Uterus (tissue), 4 donors: ENCODE data around the gene KLHL7. TPM values are rescaled to one million over a fixed set of nuclear protein-coding genes. Genes with fewer than 3 reads are reported as not detected.

Experiments used
- DNase-seq, 2 donors: peaks; one replicate each; pipeline ENCODE4 v3.0.0-alpha.2; 2019 to 2020
- H3K27ac ChIP-seq, 2 donors: fragments of 200-600 bp; sonication (generic); 1 replicate in 1 of 2; 2 replicates in 1 of 2; pipeline ENCODE4 v1.5.1; 2016 to 2018
- H3K27me3 ChIP-seq, 2 donors: fragments of 200-600 bp; sonication (generic); one replicate each; pipeline ENCODE4 v1.5.1; 2018 to 2019; ENCODE audit warnings: control low read depth in 1 of 2
- H3K36me3 ChIP-seq, 2 donors: fragments of 200-600 bp; sonication (generic); one replicate each; pipeline ENCODE4 v1.5.1; 2019; ENCODE audit warnings: control low read depth in 1 of 2
- H3K4me1 ChIP-seq, 2 donors: fragments of 200-600 bp; sonication (generic); one replicate each; pipeline ENCODE4 v1.5.1; 2018 to 2019; ENCODE audit warnings: control low read depth in 1 of 2
- H3K4me3 ChIP-seq, 2 donors: fragments of 200-600 bp; sonication (generic); 1 replicate in 1 of 2; 2 replicates in 1 of 2; pipeline ENCODE4 v1.5.1; 2018 to 2019; ENCODE audit warnings: mild to moderate bottlenecking in 1 of 2
- H3K9me3 ChIP-seq, 2 donors: fragments of 200-600 bp; sonication (generic); one replicate each; pipeline ENCODE4 v1.5.1; 2019; ENCODE audit warnings: control low read depth in 1 of 2
- CTCF ChIP-seq, 4 experiments: fragments of 200-600 bp in 2 of 4; fragments of 450-650 bp in 2 of 4; sonication (generic) in 2 of 4; IDR thresholded peaks; one replicate each; pipeline ENCODE4 v1.5.1; 2016 to 2019; ENCODE audit warnings: antibody characterized with exemption in 4 of 4, mild to moderate bottlenecking in 2 of 4, moderate library complexity in 1 of 4
- POLR2A ChIP-seq, 2 donors: fragments of 450-650 bp; IDR thresholded peaks; one replicate each; pipeline ENCODE4 v1.6.1; 2016; ENCODE audit warnings: antibody characterized with exemption in 2 of 2, mild to moderate bottlenecking in 1 of 2, moderate library complexity in 1 of 2
- intact Hi-C: fragments of 100-400 bp; cut with DNase I; formaldehyde crosslinking; loops from one replicate; pipeline ENCODE4 v1.15.1; 2023; ENCODE audit warnings: low total_unique reads
- total RNA-seq, 4 donors: library from RNA; depleted of rRNA in 3 of 4; stranded (reverse); fragments of >200 nt in 3 of 4; gene quantifications; one replicate each; pipeline versions ENCODE4 v1.1.0 to v1.2.4, GENCODE V29; 2014 to 2023
- donor health status: DM: yes; HTN: yes; CAD: no.

Gene KLHL7
- total RNA-seq, 4 donors from 2014 or later, result 12.0 to 136 (median 45.1) TPM

GRCh38 chr7:23211589-23211988, 106.0 kb downstream of the KLHL7 start:
- Histone ChIP-seq H3K36me3 (no peaks in the 10 kb centered on the region), H3K27me3 (no peaks in the 10 kb centered on the region), H3K27ac (no peak overlapping the region), H3K4me1 (no peaks in the 10 kb centered on the region), H3K9me3 (no peaks in the 10 kb centered on the region), H3K4me3 (no peak overlapping the region)
- DNase-seq, result no peak
- intact Hi-C loops, result no loop called here
- TF ChIP-seq POLR2A (IDR thresholded peaks at IDR 0.05) (no peak), CTCF (IDR thresholded peaks at IDR 0.05) (no peak)

GRCh38 chr7:23212395-23212794, 106.8 kb downstream of the KLHL7 start:
- no peak for DNase-seq
- Histone ChIP-seq H3K9me3 (no peaks in the 10 kb centered on the region), H3K4me1 (no peaks in the 10 kb centered on the region), H3K4me3 (no peak overlapping the region), H3K27ac (no peak overlapping the region), H3K36me3 (no peaks in the 10 kb centered on the region), H3K27me3 (no peaks in the 10 kb centered on the region)
- intact Hi-C loops, result no loop called here
- no peak for TF ChIP-seq CTCF (IDR thresholded peaks at IDR 0.05)
- TF ChIP-seq POLR2A (IDR thresholded peaks at IDR 0.05), result no peak

- no peaks in the 10 kb centered on the region for H3K4me1 ChIP-seq
- DNase-seq, result no peak
- no peak overlapping the region for H3K4me3 ChIP-seq
- H3K36me3 ChIP-seq, result no peaks in the 10 kb centered on the region
- intact Hi-C loops, result no loop called here
- H3K27ac ChIP-seq, result no peak overlapping the region
- H3K27me3 ChIP-seq, result no peaks in the 10 kb centered on the region
- no peak for TF ChIP-seq POLR2A (IDR thresholded peaks at IDR 0.05)
- TF ChIP-seq CTCF (IDR thresholded peaks at IDR 0.05), result no peak
- no peaks in the 10 kb centered on the region for H3K9me3 ChIP-seq
Observed at GRCh38 chr7:23212841-23213240, 107.3 kb downstream of the KLHL7 start.

GRCh38 chr7:23213755-23214154, 108.2 kb downstream of the KLHL7 start:
- intact Hi-C loops, result no loop called here
- Histone ChIP-seq H3K27me3 (no peaks in the 10 kb centered on the region), H3K4me1 (no peaks in the 10 kb centered on the region), H3K36me3 (no peaks in the 10 kb centered on the region), H3K9me3 (no peaks in the 10 kb centered on the region), H3K4me3 (no peak overlapping the region), H3K27ac (no peak overlapping the region)
- no peak for DNase-seq
- TF ChIP-seq CTCF (IDR thresholded peaks at IDR 0.05) (no peak), POLR2A (IDR thresholded peaks at IDR 0.05) (no peak)

- TF ChIP-seq POLR2A (IDR thresholded peaks at IDR 0.05), result no peak
- no peak for TF ChIP-seq CTCF (IDR thresholded peaks at IDR 0.05)
Observed at GRCh38 chr7:23214423-23214822, 108.8 kb downstream of the KLHL7 start.

More at GRCh38 chr7:23214423-23214822, 108.8 kb downstream of the KLHL7 start:
- Histone ChIP-seq H3K4me3 (no peak overlapping the region), H3K27me3 (no peaks in the 10 kb centered on the region), H3K4me1 (no peaks in the 10 kb centered on the region), H3K27ac (no peak overlapping the region), H3K9me3 (no peaks in the 10 kb centered on the region), H3K36me3 (no peaks in the 10 kb centered on the region)
- no peak for DNase-seq
- intact Hi-C loops, result no loop called here
